Loucy (cell line): ENCODE measurements around the gene GAB2.

Experiments used
- EZH2phosphoT487 ChIP-seq: fragments of 200-600 bp; IDR thresholded peaks from 2 replicates; pipeline ENCODE4 v1.6.1; 2018; ENCODE audit warnings: antibody characterized with exemption, mild to moderate bottlenecking, moderate library complexity, borderline replicate concordance
- TF ChIP-seq, protein P1 (sequence below): fragments of 200-600 bp; sonication (generic); conservative IDR thresholded peaks from 2 replicates; pipeline ENCODE4 v1.5.1; 2014; ENCODE audit warnings: mild to moderate bottlenecking, antibody characterized with exemption, low read length

DNA sequence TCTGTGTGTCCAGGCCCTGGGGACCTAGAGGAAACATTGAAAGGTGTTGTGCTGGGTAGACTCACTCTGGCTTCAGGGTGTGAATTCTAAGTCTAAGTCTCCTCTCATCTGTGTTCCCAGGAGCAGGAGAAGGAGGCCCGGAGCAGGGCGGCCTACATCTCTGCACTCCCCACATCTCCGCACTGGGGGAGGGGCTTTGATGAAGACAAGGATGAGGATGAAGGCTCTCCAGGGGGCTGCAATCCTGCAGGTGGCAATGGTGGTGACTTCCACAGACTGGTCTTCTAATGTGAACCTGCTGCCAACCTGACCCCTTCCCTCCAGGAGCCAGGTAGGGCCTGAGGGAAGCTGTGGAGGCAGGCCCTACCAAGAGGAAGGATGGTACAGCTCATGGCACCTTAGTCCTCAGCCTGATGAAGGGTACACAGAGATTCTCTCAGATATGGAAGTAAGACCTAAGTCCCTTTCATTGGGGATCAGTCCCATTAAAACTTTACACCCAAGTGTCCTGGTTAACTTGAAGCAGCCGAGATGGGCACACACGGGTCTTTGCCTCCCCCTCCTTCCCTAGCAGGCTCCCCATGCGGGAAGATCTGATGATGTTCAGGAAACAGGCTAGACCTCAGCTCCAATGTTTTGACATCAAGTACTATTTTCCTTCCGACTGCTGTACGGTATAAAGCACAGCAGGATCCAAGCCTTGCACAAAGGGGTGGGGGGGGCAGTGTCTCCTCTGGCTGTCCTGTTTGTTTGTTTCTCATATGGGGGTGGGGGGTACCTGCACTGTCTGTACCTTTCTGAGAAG is 203.9 kb downstream of the GAB2 start:
- TF ChIP-seq, protein P1, sequence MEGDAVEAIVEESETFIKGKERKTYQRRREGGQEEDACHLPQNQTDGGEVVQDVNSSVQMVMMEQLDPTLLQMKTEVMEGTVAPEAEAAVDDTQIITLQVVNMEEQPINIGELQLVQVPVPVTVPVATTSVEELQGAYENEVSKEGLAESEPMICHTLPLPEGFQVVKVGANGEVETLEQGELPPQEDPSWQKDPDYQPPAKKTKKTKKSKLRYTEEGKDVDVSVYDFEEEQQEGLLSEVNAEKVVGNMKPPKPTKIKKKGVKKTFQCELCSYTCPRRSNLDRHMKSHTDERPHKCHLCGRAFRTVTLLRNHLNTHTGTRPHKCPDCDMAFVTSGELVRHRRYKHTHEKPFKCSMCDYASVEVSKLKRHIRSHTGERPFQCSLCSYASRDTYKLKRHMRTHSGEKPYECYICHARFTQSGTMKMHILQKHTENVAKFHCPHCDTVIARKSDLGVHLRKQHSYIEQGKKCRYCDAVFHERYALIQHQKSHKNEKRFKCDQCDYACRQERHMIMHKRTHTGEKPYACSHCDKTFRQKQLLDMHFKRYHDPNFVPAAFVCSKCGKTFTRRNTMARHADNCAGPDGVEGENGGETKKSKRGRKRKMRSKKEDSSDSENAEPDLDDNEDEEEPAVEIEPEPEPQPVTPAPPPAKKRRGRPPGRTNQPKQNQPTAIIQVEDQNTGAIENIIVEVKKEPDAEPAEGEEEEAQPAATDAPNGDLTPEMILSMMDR, result no peak
- TF ChIP-seq EZH2phosphoT487, result no peak
